OCI-LY7 (cell line): Measurements from ENCODE around the gene SCGB1D4. TPM values are rescaled to one million over a fixed set of nuclear protein-coding genes. Genes with fewer than 3 reads are reported as not detected.

Source experiments
- BruUV-seq: library from RNA; stranded (reverse); fragments of 400-500 nt; replicated peaks from 2 replicates; lab custom pipeline; 2021; lab: Mats Ljungman, UMichigan
- CTCF ChIA-PET: fragments of 300-600 bp; sonication (Branson Sonifier 250); formaldehyde crosslinking; loops from one replicate; lab custom pipeline; 2022; ENCODE audit warnings: antibody characterized with exemption; ENCODE audit not compliant: unreplicated experiment; lab: Charles Lee
- POLR2A ChIA-PET: fragments of 300-600 bp; sonication (Branson Sonifier 250); formaldehyde crosslinking; loops from one replicate; lab custom pipeline; 2022; ENCODE audit warnings: antibody characterized with exemption; lab: Charles Lee
- DNase-seq: peaks from one replicate; pipeline ENCODE4 v3.0.0-alpha.2; 2015; ENCODE audit warnings: low spot score
- H2AFZ ChIP-seq: fragments of 200-600 bp; sonication (generic), shearing (Covaris generic); 2 replicates; pipeline ENCODE4 v1.6.1; 2014; ENCODE audit warnings: mild to moderate bottlenecking, antibody characterized with exemption, low read length, moderate library complexity
- H3K27ac ChIP-seq: fragments of 200-600 bp; sonication (generic); 2 replicates; pipeline ENCODE4 v1.5.1; 2014; ENCODE audit warnings: mixed run types, low read depth, mild to moderate bottlenecking, moderate library complexity, low read length, inconsistent platforms; ENCODE audit not compliant: poor library complexity, severe bottlenecking
- H3K36me3 ChIP-seq: fragments of 200-600 bp; sonication (generic); 2 replicates; pipeline ENCODE4 v1.6.1; 2014; ENCODE audit warnings: mild to moderate bottlenecking, antibody characterized with exemption, low read length, moderate library complexity, mixed read lengths; ENCODE audit not compliant: insufficient read depth
- H3K4me1 ChIP-seq: fragments of 200-600 bp; sonication (generic); 2 replicates; pipeline ENCODE4 v1.5.1; 2014; ENCODE audit warnings: mild to moderate bottlenecking, low read length; ENCODE audit not compliant: insufficient read depth, poor library complexity, severe bottlenecking
- H3K4me2 ChIP-seq: fragments of 200-600 bp; sonication (generic); 2 replicates; pipeline ENCODE4 v1.6.1; 2014; ENCODE audit warnings: mild to moderate bottlenecking, low read length
- H3K4me3 ChIP-seq: fragments of 200-600 bp; sonication (generic); 2 replicates; pipeline ENCODE4 v1.5.1; 2014; ENCODE audit warnings: mild to moderate bottlenecking, low read depth, low read length; ENCODE audit not compliant: poor library complexity, severe bottlenecking
- H3K79me2 ChIP-seq: fragments of 200-600 bp; sonication (generic); 2 replicates; pipeline ENCODE4 v1.6.1; 2016; ENCODE audit warnings: low read depth, mild to moderate bottlenecking, low read length, moderate library complexity, mixed read lengths; ENCODE audit not compliant: insufficient read depth
- H3K9me2 ChIP-seq: fragments of 200-600 bp; sonication (generic); 2 replicates; pipeline ENCODE4 v1.6.1; 2016; ENCODE audit warnings: mild to moderate bottlenecking, low read length, mixed read lengths; ENCODE audit not compliant: insufficient read depth
- H3K9me3 ChIP-seq: fragments of 200-600 bp; sonication (generic); 2 replicates; pipeline ENCODE4 v1.6.1; 2014; ENCODE audit warnings: mild to moderate bottlenecking, mixed run types, low read length, mixed read lengths
- H4K20me1 ChIP-seq: fragments of 200-600 bp; sonication (generic); 2 replicates; pipeline ENCODE4 v1.6.1; 2014; ENCODE audit warnings: mild to moderate bottlenecking, antibody characterized with exemption, low read length, moderate library complexity, mixed read lengths; ENCODE audit not compliant: insufficient read depth
- CTCF ChIP-seq: fragments of 200-600 bp; sonication (generic); conservative IDR thresholded peaks from 2 replicates; pipeline ENCODE4 v1.5.1; 2014; ENCODE audit warnings: mild to moderate bottlenecking, antibody characterized with exemption, low read length, moderate library complexity, mixed read lengths
- EZH2phosphoT487 ChIP-seq: fragments of 200-600 bp; sonication (generic); IDR thresholded peaks from 2 replicates; pipeline ENCODE4 v1.6.1; 2018; ENCODE audit warnings: low read depth, borderline replicate concordance, mild to moderate bottlenecking, mixed run types, antibody characterized with exemption, low read length, moderate library complexity, mixed read lengths
- intact Hi-C: fragments of 100-400 bp; cut with micrococcal nuclease; formaldehyde crosslinking; loops from one replicate; pipeline ENCODE4 v1.10.0; 2022; ENCODE audit not compliant: unreplicated experiment
- total RNA-seq, 2 experiments: library from RNA; depleted of rRNA in 1 of 2; stranded (reverse); fragments of >200 nt in 1 of 2; shearing (Covaris generic) in 1 of 2; gene quantifications; 2 replicates each; pipeline ENCODE4 v1.2.3, GENCODE V29; 2014 to 2022

SCGB1D4 gene
- total RNA-seq, 2 experiments from 2014 or later = not detected

DNA sequence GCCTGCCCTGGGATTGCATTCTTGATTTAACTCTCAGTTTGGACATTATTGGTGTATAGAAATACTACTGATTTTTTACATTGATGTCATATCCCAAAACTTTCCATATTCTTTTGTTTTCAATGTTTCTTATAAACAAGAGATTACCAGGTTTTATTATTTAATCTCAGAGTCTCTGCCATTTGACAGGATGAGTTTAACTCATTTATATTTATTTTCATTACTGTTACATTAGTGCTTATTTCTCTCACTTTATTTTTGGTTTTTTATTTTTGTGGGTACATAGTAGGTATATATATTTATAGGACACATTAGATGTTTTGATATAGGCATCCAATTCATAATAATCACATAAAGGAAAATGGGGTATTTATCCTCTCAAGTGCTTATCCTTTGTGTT is 9.1 kb upstream of the SCGB1D4 start:
- BruUV-seq = no TSS peak
- TF ChIP-seq CTCF = no peak
- TF ChIP-seq EZH2phosphoT487 = no peak
- H3K36me3 ChIP-seq = no peaks in the 10 kb centered on the region
- H4K20me1 ChIP-seq = no peaks in the 10 kb centered on the region
- no peaks in the 10 kb centered on the region for H3K79me2 ChIP-seq
- no peak overlapping the region for H2AFZ ChIP-seq
- ChIA-PET CTCF (no interaction called here), POLR2A (no interaction called here)
- DNase-seq = no peak
- H3K9me3 ChIP-seq = no peaks in the 10 kb centered on the region
- no peaks in the 10 kb centered on the region for H3K4me1 ChIP-seq
- intact Hi-C loops = no loop called here
- no peak overlapping the region for H3K4me3 ChIP-seq
- H3K9me2 ChIP-seq = no peaks in the 10 kb centered on the region
- no peak overlapping the region for H3K27ac ChIP-seq
- no peak overlapping the region for H3K4me2 ChIP-seq

GRCh38 chr11:62306227-62306626 is 7.4 kb upstream of the SCGB1D4 start:
- no peak overlapping the region for H3K4me3 ChIP-seq
- H3K27ac ChIP-seq = no peak overlapping the region
- H3K9me2 ChIP-seq = no peaks in the 10 kb centered on the region
- H2AFZ ChIP-seq = no peak overlapping the region
- BruUV-seq = no TSS peak
- intact Hi-C loops = no loop called here
- H3K79me2 ChIP-seq = no peaks in the 10 kb centered on the region
- CTCF ChIA-PET = no interaction called here
- no peak overlapping the region for H3K4me2 ChIP-seq
- DNase-seq = peak; percentile 9
- no peak for TF ChIP-seq EZH2phosphoT487
- TF ChIP-seq CTCF = no peak
- no peaks in the 10 kb centered on the region for H3K4me1 ChIP-seq
- H3K36me3 ChIP-seq = no peaks in the 10 kb centered on the region
- POLR2A ChIA-PET = interaction anchor here (0.6 kb wide), 1 partner anchor 9 kb away, joined by 3 read pairs; no protein-coding TSS in a partner anchor
- no peaks in the 10 kb centered on the region for H3K9me3 ChIP-seq
- no peaks in the 10 kb centered on the region for H4K20me1 ChIP-seq

DNA sequence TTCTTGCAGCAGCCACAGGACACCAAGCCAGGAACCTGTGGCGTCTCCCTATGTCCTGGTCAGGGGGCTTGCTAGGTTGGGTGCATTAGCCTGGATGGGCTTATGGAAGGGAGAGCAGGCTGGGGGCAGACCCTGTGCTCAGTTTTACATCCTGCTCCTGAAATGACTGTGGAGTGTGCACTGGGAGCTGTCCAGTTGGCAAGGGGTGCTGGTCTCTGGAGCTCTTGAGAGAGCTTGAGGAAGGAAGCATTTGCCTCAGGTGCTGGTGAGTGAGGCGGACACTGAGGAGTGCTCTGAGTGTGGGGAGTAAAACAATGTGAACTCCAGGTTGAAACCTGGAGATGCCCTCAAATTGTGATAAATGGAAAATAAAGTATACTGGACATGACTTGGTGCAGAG is 3.4 kb downstream of the SCGB1D4 start:
- Histone ChIP-seq H3K9me3 (no peaks in the 10 kb centered on the region), H2AFZ (no peak overlapping the region), H3K9me2 (no peaks in the 10 kb centered on the region), H3K27ac (no peak overlapping the region), H3K36me3 (no peaks in the 10 kb centered on the region), H3K4me1 (no peaks in the 10 kb centered on the region), H3K4me3 (no peak overlapping the region), H3K79me2 (no peaks in the 10 kb centered on the region), H4K20me1 (no peaks in the 10 kb centered on the region), H3K4me2 (no peak overlapping the region)
- ChIA-PET POLR2A (no interaction called here), CTCF (no interaction called here)
- TF ChIP-seq CTCF (no peak), EZH2phosphoT487 (no peak)
- intact Hi-C loops = no loop called here
- BruUV-seq = no TSS peak
- DNase-seq = no peak
